GM12891 (cell line): ENCODE data around the gene ATXN2L.

Experiments
- PAX5 ChIP-seq: IDR thresholded peaks from 2 replicates; pipeline ENCODE4 v1.6.1; 2011; ENCODE audit warnings: low read length, moderate library complexity, mild to moderate bottlenecking; ENCODE audit not compliant: insufficient read depth, severe bottlenecking
- POLR2A ChIP-seq: IDR thresholded peaks from 2 replicates; pipeline ENCODE4 v1.6.1; 2011; ENCODE audit warnings: low read depth, low read length, control low read depth
- POLR2AphosphoS5 ChIP-seq: IDR thresholded peaks from 2 replicates; pipeline ENCODE4 v1.6.1; 2011; ENCODE audit warnings: low read depth, low read length, control low read depth
- POU2F2 ChIP-seq: IDR thresholded peaks from 2 replicates; pipeline ENCODE4 v1.6.1; 2011; ENCODE audit warnings: low read depth, mild to moderate bottlenecking, control low read depth, low read length, moderate library complexity
- SPI1 ChIP-seq: IDR thresholded peaks from 2 replicates; pipeline ENCODE4 v1.6.1; 2011; ENCODE audit warnings: low read depth, low read length, control low read depth
- TAF1 ChIP-seq: IDR thresholded peaks from 2 replicates; pipeline ENCODE4 v1.6.1; 2011; ENCODE audit warnings: low read depth, low read length, control low read depth

- TF ChIP-seq TAF1 (no peak), POLR2A (no peak), SPI1 (no peak), POLR2AphosphoS5 (no peak), PAX5 (no peak), POU2F2 (no peak)
Measured at GRCh38 chr16:28845761-28846079, 22.9 kb downstream of the ATXN2L start.
